Measurements from ENCODE around the gene PTPRD. TPM values are rescaled to one million over a fixed set of nuclear protein-coding genes. Genes with fewer than 3 reads are reported as not detected.
A peak's percentile ranks its signal among the peaks of the same experiment; 100 is the strongest.

The PTPRD gene
- polyA plus RNA-seq, 1 donor: 88.9 TPM

GRCh38 chr9:8280811-8281210 is 2332.0 kb downstream of the PTPRD start:
- DNase-seq: no peak

- no peak for DNase-seq
Observed at GRCh38 chr9:8278048-8278447, 2334.8 kb downstream of the PTPRD start.

DNA sequence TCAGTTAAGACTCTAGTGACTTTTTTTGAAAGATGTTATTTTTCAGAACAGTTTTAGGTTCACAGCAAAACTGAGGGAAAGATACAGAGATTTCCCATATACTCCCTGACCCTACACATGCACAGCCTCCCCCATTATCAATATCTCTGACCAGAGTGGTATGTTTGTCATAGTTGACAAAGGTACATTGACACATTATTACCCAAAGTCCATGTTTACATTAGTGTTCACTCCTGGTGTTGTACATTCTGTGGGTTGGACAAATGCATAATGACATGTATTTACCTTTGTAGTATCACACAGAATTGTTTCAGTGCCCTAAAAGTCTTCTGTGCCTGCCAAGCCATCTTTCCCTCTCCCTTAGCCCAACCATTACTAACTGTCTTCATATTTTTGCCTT is 2342.6 kb downstream of the PTPRD start:
- DNase-seq: no peak

GRCh38 chr9:8268881-8269280 is 2343.9 kb downstream of the PTPRD start:
- no peak for DNase-seq

DNA sequence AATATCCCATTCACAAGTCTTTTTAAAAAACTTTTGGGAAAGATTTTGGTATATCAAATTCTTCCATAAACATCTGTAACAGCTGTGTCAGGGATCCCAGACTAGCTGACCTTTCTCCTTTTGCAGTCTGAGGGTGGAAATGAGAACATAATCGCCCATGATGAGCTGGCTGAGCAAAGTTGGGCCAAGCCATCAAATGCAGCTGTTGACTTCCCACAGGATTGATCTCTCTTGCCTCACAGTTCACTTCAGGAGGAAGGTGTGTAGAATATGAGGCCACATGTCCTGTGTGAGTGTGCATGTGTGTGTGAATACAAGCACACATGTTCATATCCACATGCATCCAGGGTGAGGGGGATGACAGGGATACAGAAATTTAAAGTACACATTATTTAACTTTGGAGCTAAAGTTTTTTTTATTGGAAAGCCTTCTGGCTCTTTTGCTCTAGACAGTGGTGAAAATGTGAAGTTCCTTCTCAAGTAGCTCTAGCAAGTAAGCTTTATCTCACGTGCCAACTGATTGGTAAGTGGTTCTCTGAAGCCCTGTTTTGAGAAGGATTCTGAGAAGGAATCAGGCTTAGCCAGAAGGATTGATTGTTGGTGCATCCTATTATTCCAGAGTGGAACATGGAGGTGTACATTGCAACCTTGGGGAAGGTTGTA is 2344.5 kb downstream of the PTPRD start:
- DNase-seq: peak; percentile 19

DNA sequence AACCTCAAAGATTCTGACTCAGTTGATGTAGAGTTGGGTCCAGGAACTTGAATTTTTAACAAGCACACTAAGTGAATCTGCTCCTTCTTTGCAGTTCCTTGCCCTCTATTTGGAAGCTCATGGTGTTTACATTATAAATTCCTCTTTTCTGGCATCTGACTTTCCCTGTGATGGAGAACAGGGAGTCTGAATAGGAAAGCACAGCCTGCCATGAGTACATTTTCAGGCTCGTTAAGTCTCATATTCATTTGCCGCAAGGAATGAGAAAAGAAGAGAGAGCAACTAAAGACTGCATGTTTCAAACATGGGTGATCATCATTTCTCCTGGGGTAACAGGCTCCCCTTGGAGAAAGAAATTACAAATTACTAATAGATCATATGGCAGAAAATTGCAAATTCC is 2345.2 kb downstream of the PTPRD start:
- no peak for DNase-seq

DNA sequence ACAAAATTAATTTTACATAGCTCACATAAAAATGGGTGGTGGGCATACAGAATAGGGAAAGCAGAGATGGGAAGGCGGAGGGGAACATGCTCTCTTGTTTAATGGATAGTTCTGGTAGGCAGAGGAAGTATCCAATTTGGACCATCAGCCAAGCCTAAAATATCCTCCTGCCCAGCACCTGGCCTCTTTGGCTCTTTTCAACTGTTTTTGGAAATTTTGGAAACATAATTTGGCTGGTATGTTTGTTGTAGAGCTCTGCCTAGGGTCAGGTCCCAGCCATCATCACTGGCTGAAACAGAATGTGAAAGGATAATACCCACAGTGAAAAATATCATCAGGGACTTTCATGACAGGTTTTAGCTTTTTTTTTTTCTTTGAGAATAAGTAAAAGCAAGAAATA is 2345.9 kb downstream of the PTPRD start:
- DNase-seq: no peak

- DNase-seq: no peak
Observed at GRCh38 chr9:8265281-8265680, 2347.5 kb downstream of the PTPRD start.

Measured in hindlimb muscle (tissue), 1 donor.